IMR-90 (cell line): Measurements from ENCODE around the gene SIX5. TPM values are rescaled to one million over a fixed set of nuclear protein-coding genes. Genes with fewer than 3 reads are reported as not detected.
A peak's percentile ranks its signal among the peaks of the same experiment; 100 is the strongest.

Source experiments
- ATAC-seq: fragments of 200-7000 bp; cut with Tn5 transposase; 2 replicates; pipeline ENCODE4 v1.9.1; 2020; ENCODE audit warnings: low read depth, mild to moderate bottlenecking, moderate library complexity
- BruUV-seq: library from RNA; stranded (reverse); fragments of 400-500 nt; replicated peaks from 2 replicates; lab custom pipeline; 2021; lab: Mats Ljungman, UMichigan
- CTCF ChIA-PET: fragments of 300-600 bp; formaldehyde crosslinking; extraction: SDS; loops from one replicate; lab custom pipeline; 2021; ENCODE audit warnings: antibody characterized with exemption; lab: Yijun Ruan, JAX
- POLR2A ChIA-PET: fragments of 300-600 bp; sonication (Branson Sonifier 250); formaldehyde crosslinking; loops from one replicate; lab custom pipeline; 2022; ENCODE audit warnings: antibody characterized with exemption; ENCODE audit not compliant: unreplicated experiment; lab: Charles Lee
- DNase-seq: peaks from one replicate; pipeline ENCODE4 v3.0.0; 2013
- H2AFZ ChIP-seq: replicated peaks from 2 replicates; pipeline ENCODE3; 2013; ENCODE audit warnings: low read length, mild to moderate bottlenecking; ENCODE audit not compliant: poor library complexity
- H2AK5ac ChIP-seq: 2 replicates; pipeline ENCODE4 v1.6.1; 2013; ENCODE audit warnings: low read depth, low read length, inconsistent platforms
- H2AK9ac ChIP-seq: replicated peaks from 2 replicates; pipeline ENCODE3; 2013; ENCODE audit warnings: mild to moderate bottlenecking, low read depth, low read length, moderate library complexity; ENCODE audit not compliant: poor library complexity
- H2BK120ac ChIP-seq: 2 replicates; pipeline ENCODE4 v1.6.1; 2013; ENCODE audit warnings: low read depth, low read length, inconsistent platforms
- H2BK15ac ChIP-seq: 3 replicates; pipeline ENCODE4 v1.6.1; 2013; ENCODE audit warnings: low read depth, low read length, inconsistent platforms
- H2BK20ac ChIP-seq: 2 replicates; pipeline ENCODE4 v1.6.1; 2013; ENCODE audit warnings: low read depth, mild to moderate bottlenecking, inconsistent platforms, low read length, moderate library complexity
- H2BK5ac ChIP-seq: 2 replicates; pipeline ENCODE4 v1.6.1; 2013; ENCODE audit warnings: mild to moderate bottlenecking, low read depth, low read length, inconsistent platforms; ENCODE audit not compliant: poor library complexity, severe bottlenecking
- H3K14ac ChIP-seq: replicated peaks from 2 replicates; pipeline ENCODE4 v1.6.1; 2013; ENCODE audit warnings: low read depth, low read length, inconsistent platforms
- H3K18ac ChIP-seq: 2 replicates; pipeline ENCODE4 v1.6.1; 2013; ENCODE audit warnings: low read depth, low read length, control low read depth
- H3K23ac ChIP-seq: 2 replicates; pipeline ENCODE4 v1.6.1; 2013; ENCODE audit warnings: low read depth, low read length, inconsistent platforms
- H3K27ac ChIP-seq: 2 replicates; pipeline ENCODE4 v1.5.1; 2013; ENCODE audit warnings: mild to moderate bottlenecking, control low read depth, low read length; ENCODE audit not compliant: insufficient read depth
- H3K27me3 ChIP-seq: 2 replicates; pipeline ENCODE4 v1.6.1; 2013; ENCODE audit warnings: low read length; ENCODE audit not compliant: control insufficient read depth, insufficient read depth
- H3K36me3 ChIP-seq: 2 replicates; pipeline ENCODE4 v1.6.1; 2013; ENCODE audit warnings: low read length, mixed read lengths; ENCODE audit not compliant: control insufficient read depth, insufficient read depth
- H3K4ac ChIP-seq: 2 replicates; pipeline ENCODE4 v1.6.1; 2013; ENCODE audit warnings: low read depth, low read length, inconsistent platforms
- H3K4me1 ChIP-seq: 2 replicates; pipeline ENCODE4 v1.6.1; 2013; ENCODE audit warnings: low read length, mixed read lengths; ENCODE audit not compliant: control insufficient read depth, insufficient read depth
- H3K4me2 ChIP-seq: 2 replicates; pipeline ENCODE4 v1.6.1; 2013; ENCODE audit warnings: low read depth, mild to moderate bottlenecking, control low read depth, low read length, moderate library complexity
- H3K4me3 ChIP-seq: 2 replicates; pipeline ENCODE4 v1.5.1; 2013; ENCODE audit warnings: low read depth, mild to moderate bottlenecking, control low read depth, low read length, moderate library complexity; ENCODE audit not compliant: insufficient read depth
- H3K56ac ChIP-seq: 2 replicates; pipeline ENCODE4 v1.6.1; 2013; ENCODE audit warnings: low read length, inconsistent platforms; ENCODE audit not compliant: insufficient read depth; ENCODE audit errors: extremely low read depth
- H3K79me1 ChIP-seq, 2 experiments: 2 replicates each; pipeline ENCODE4 v1.6.1; 2013; ENCODE audit warnings: low read length in 2 of 2, inconsistent platforms in 1 of 2, low read depth in 1 of 2
- H3K9ac ChIP-seq: 2 replicates; pipeline ENCODE4 v1.6.1; 2013; ENCODE audit warnings: low read depth, low read length, control low read depth
- H3K9me1 ChIP-seq: 2 replicates; pipeline ENCODE4 v1.6.1; 2013; ENCODE audit warnings: low read length, inconsistent platforms; ENCODE audit not compliant: insufficient read depth
- H3K9me3 ChIP-seq: 2 replicates; pipeline ENCODE4 v1.6.1; 2013; ENCODE audit warnings: low read length; ENCODE audit not compliant: control insufficient read depth, insufficient read depth
- H4K20me1 ChIP-seq: 2 replicates; pipeline ENCODE4 v1.6.1; 2013; ENCODE audit warnings: low read length, inconsistent platforms; ENCODE audit not compliant: insufficient read depth
- H4K5ac ChIP-seq: 2 replicates; pipeline ENCODE4 v1.6.1; 2013; ENCODE audit warnings: mild to moderate bottlenecking, low read depth, low read length, control low read depth
- H4K8ac ChIP-seq, 2 experiments: 2 replicates each; pipeline ENCODE4 v1.6.1; 2013; ENCODE audit warnings: low read depth in 2 of 2, low read length in 2 of 2, control low read depth in 1 of 2, inconsistent platforms in 1 of 2
- H4K91ac ChIP-seq: 2 replicates; pipeline ENCODE4 v1.6.1; 2013; ENCODE audit warnings: low read depth, low read length, inconsistent platforms; ENCODE audit not compliant: insufficient read depth
- BHLHE40 ChIP-seq: fragments of 150-350 bp; IDR thresholded peaks from 2 replicates; pipeline ENCODE4 v1.6.1; 2016; ENCODE audit warnings: mild to moderate bottlenecking, low read depth, low read length
- CEBPB ChIP-seq: IDR thresholded peaks from 2 replicates; pipeline ENCODE4 v1.6.1; 2012; ENCODE audit warnings: low read depth, low read length, improper control_type of control experiment
- CHD1 ChIP-seq: IDR thresholded peaks from 2 replicates; pipeline ENCODE4 v1.6.1; 2012; ENCODE audit warnings: low read depth, low read length, improper control_type of control experiment
- CTCF ChIP-seq: conservative IDR thresholded peaks from 2 replicates; pipeline ENCODE4 v1.5.1; 2012; ENCODE audit warnings: mild to moderate bottlenecking, low read depth, low read length, improper control_type of control experiment
- ELK1 ChIP-seq: fragments of 150-350 bp; IDR thresholded peaks from 2 replicates; pipeline ENCODE4 v1.6.1; 2016; ENCODE audit warnings: low read depth, mild to moderate bottlenecking, low read length, moderate library complexity, borderline replicate concordance
- FOS ChIP-seq: fragments of 150-350 bp; IDR thresholded peaks from 2 replicates; pipeline ENCODE4 v1.6.1; 2016; ENCODE audit warnings: low read depth, low read length
- MAFK ChIP-seq: IDR thresholded peaks from 2 replicates; pipeline ENCODE4 v1.6.1; 2012; ENCODE audit warnings: low read depth, low read length, improper control_type of control experiment
- MAZ ChIP-seq: IDR thresholded peaks from 2 replicates; pipeline ENCODE4 v1.6.1; 2012; ENCODE audit warnings: low read depth, mild to moderate bottlenecking, low read length, improper control_type of control experiment, moderate library complexity, borderline replicate concordance
- MXI1 ChIP-seq: IDR thresholded peaks from 2 replicates; pipeline ENCODE4 v1.6.1; 2012; ENCODE audit warnings: low read depth, mild to moderate bottlenecking, low read length, moderate library complexity, borderline replicate concordance
- NFE2L2 ChIP-seq: fragments of 150-350 bp; IDR thresholded peaks from 2 replicates; pipeline ENCODE4 v1.6.1; 2016; ENCODE audit warnings: low read depth, mild to moderate bottlenecking, low read length
- POLR2A ChIP-seq: IDR thresholded peaks from 2 replicates; pipeline ENCODE4 v1.6.1; 2012; ENCODE audit warnings: mild to moderate bottlenecking, low read depth, low read length
- RAD21 ChIP-seq: IDR thresholded peaks from 2 replicates; pipeline ENCODE4 v1.6.1; 2012; ENCODE audit warnings: low read length, improper control_type of control experiment
- SMC3 ChIP-seq: fragments of 150-350 bp; IDR thresholded peaks from 2 replicates; pipeline ENCODE4 v1.6.1; 2016; ENCODE audit warnings: low read depth, mild to moderate bottlenecking, antibody characterized with exemption, low read length, moderate library complexity
- USF2 ChIP-seq: fragments of 150-350 bp; IDR thresholded peaks from 2 replicates; pipeline ENCODE4 v1.6.1; 2017; ENCODE audit warnings: mild to moderate bottlenecking, antibody characterized with exemption, low read length, low read depth
- WGBS, 2 experiments: methylation state at CpG; one replicate each; pipeline versions ENCODE4 v1.1.5 to v1.1.7; 2013; ENCODE audit warnings: missing lambda C conversion rate in 2 of 2; ENCODE audit not compliant: insufficient read length in 1 of 2; ENCODE audit errors: extremely low coverage in 2 of 2; 5-methylcytosine and 5-hydroxymethylcytosine counted together
- dilution Hi-C: fragments of 300-500 bp; cut with HindIII; formaldehyde crosslinking; loops from one replicate; pipeline ENCODE4 v1.14.3; 2018; ENCODE audit warnings: low sequenced_read_pairs; ENCODE audit not compliant: unreplicated experiment
- in situ Hi-C: fragments of 300-500 bp; cut with MboI; formaldehyde crosslinking; loops from 3 replicates; pipeline ENCODE4 v1.14.3; 2019; ENCODE audit warnings: low sequenced_read_pairs, inconsistent platforms, mixed read lengths
- intact Hi-C: fragments of 100-400 bp; cut with micrococcal nuclease; formaldehyde crosslinking; loops from 2 replicates; pipeline ENCODE4 v1.10.0; 2022
- polyA plus RNA-seq, 3 experiments: library from polyadenylated mRNA; depleted of rRNA; stranded (reverse); fragments of >200 nt; gene quantifications; 2 replicates each; pipeline ENCODE4 v1.2.3, GENCODE V29; 2012; ENCODE audit warnings: low replicate concordance in 1 of 3
- total RNA-seq: library from RNA; depleted of rRNA; stranded (reverse); fragments of >200 nt; gene quantifications from 2 replicates; pipeline ENCODE4 v1.2.3, GENCODE V29; 2012

The SIX5 gene
- total and polyA plus RNA-seq, 2 of the 4 experiments (the other 2 are of a cell fraction): 0.90 to 15.5 TPM

GRCh38 chr19:45798995-45799517 lies 30.0 kb upstream of the SIX5 start:
- no TSS peak for BruUV-seq
- H2AK5ac ChIP-seq: peak overlapping the region; percentile 33; the same call in 1 of the 2 replicates
- TF ChIP-seq MXI1 (no peak), RAD21 (peak; percentile 62), MAZ (peak; percentile 58; the same call in 1 of the 2 replicates), SMC3 (peak; percentile 59), CEBPB (0 out of 2 replicates have a peak, but pooled peaks have one; percentile 19), CTCF (peak; percentile 73), NFE2L2 (no peak), MAFK (no peak), CHD1 (no peak), USF2 (no peak), POLR2A (no peak), BHLHE40 (peak; percentile 52; the same call in 1 of the 2 replicates), ELK1 (no peak), FOS (peak; percentile 50; the same call in 1 of the 2 replicates)

More at GRCh38 chr19:45798995-45799517, 30.0 kb upstream of the SIX5 start:
- Histone ChIP-seq H3K79me1 (0 out of 4 replicates have a peak, but pooled peaks cover 0 to 5% of the 10 kb centered on the region in 2 experiments), H3K27ac (peak overlapping the region; percentile 44; the same call in 1 of the 2 replicates), H2BK15ac (no peak overlapping the region; the same call in 2 of the 3 replicates), H3K18ac (0 out of 2 replicates have a peak overlapping the region, but pooled peaks have one; percentile 15), H3K36me3 (no peaks in the 10 kb centered on the region), H3K4me2 (peak overlapping the region; percentile 32), H3K14ac (no peak overlapping the region), H2AK9ac (no peak overlapping the region), H4K8ac (peak overlapping the region in 1 of 2 experiments; percentile 72; a peak in 1 of 4 replicates), H4K91ac (0 out of 2 replicates have a peak overlapping the region, but pooled peaks have one; percentile 48), H3K23ac (no peak overlapping the region), H4K20me1 (no peaks in the 10 kb centered on the region), H3K9ac (no peak overlapping the region), H3K9me1 (no peaks in the 10 kb centered on the region), H3K4me3 (no peak overlapping the region), H2BK5ac (peak overlapping the region; percentile 58), H3K56ac (no peak overlapping the region), H3K27me3 (no peaks in the 10 kb centered on the region), H3K9me3 (no peaks in the 10 kb centered on the region), H3K4ac (peak overlapping the region; percentile 63; the same call in 1 of the 2 replicates), H2BK20ac (peak overlapping the region; percentile 33), H2BK120ac (peak overlapping the region; percentile 47; the same call in 1 of the 2 replicates), H2AFZ (peak overlapping the region; percentile 86), H3K4me1 (peaks cover 8% of the 10 kb centered on the region), H4K5ac (no peak overlapping the region)
- intact Hi-C loops: loop anchor here (1.0 kb wide), 1 partner anchor 29 kb away; no protein-coding TSS in a partner anchor
- ChIA-PET POLR2A (no interaction called here), CTCF (interaction anchor here (0.6 to 2.3 kb wide), 10 partner anchors 10 to 94 kb away, joined by 3 to 24 read pairs (median 4); partner anchors contain the start of genes DMPK and SIX5)
- WGBS, 2 experiments: 2% methylated on average over 6 of the region's 10 CpGs; no CpG with 5 or more reads in 1 of the 2 experiments
- dilution Hi-C loops: no loop called here
- DNase-seq (peak; percentile 83), ATAC-seq (peak; percentile 92)
- in situ Hi-C loops: no loop called here
